Peyer's patch (tissue), 4 donors: ENCODE data around the gene CAMK2N1.

Experiments used
- CTCF ChIP-seq, 6 experiments: fragments of 450-650 bp in 4 of 6; fragments of 200-600 bp in 2 of 6; sonication (generic) in 1 of 6; IDR thresholded peaks; one replicate each; pipeline ENCODE4 v1.5.1; 2017 to 2019; ENCODE audit warnings: antibody characterized with exemption in 6 of 6, mild to moderate bottlenecking in 3 of 6, moderate library complexity in 1 of 6
- POLR2A ChIP-seq, 2 donors: fragments of 450-650 bp; IDR thresholded peaks; one replicate each; pipeline ENCODE4 v1.5.1; 2017; ENCODE audit warnings: antibody characterized with exemption in 2 of 2, mild to moderate bottlenecking in 2 of 2, moderate library complexity in 2 of 2

GRCh38 chr1:20528221-20528620 is 42.2 kb upstream of the CAMK2N1 start:
- TF ChIP-seq POLR2A (IDR thresholded peaks at IDR 0.05), result no peak
- TF ChIP-seq CTCF (IDR thresholded peaks at IDR 0.05), result no peak
